Measurements from ENCODE around the gene FAM180B. TPM values are rescaled to one million over a fixed set of nuclear protein-coding genes. Genes with fewer than 3 reads are reported as not detected.

FAM180B gene
- total RNA-seq, 2 donors from 2014 or later, result 0.27 to 3.4 TPM

- Histone ChIP-seq H3K27me3 (replicated peaks; ENCODE audit: insufficient read depth) (no peaks in the 10 kb centered on the region), H3K4me1 (ENCODE audit: control insufficient read depth in 1 of 2, low read depth in 2 of 2) (peaks cover 10 to 13% of the 10 kb centered on the region in 2 donors), H3K9me3 (no peaks in the 10 kb centered on the region), H3K27ac (no peak overlapping the region), H3K36me3 (no peaks in the 10 kb centered on the region), H3K4me3 (no peak overlapping the region)
- ATAC-seq (ENCODE audit: insufficient number of reproducible peaks, low FRiP score, low read depth) (no peak), DNase-seq (ENCODE audit: low spot score) (no peak)
- TF ChIP-seq CTCF (IDR thresholded peaks at IDR 0.05), result no peak
Measured at GRCh38 chr11:47606731-47607130, 20.3 kb downstream of the FAM180B start.

- DNase-seq (ENCODE audit: low spot score), result no peak
- H3K4me1 ChIP-seq (ENCODE audit: control insufficient read depth in 1 of 2, low read depth in 2 of 2), result peaks cover 10 to 13% of the 10 kb centered on the region in 2 donors
- no peak overlapping the region for H3K27ac ChIP-seq
- ATAC-seq (ENCODE audit: insufficient number of reproducible peaks, low FRiP score, low read depth), result no peak
- no peaks in the 10 kb centered on the region for H3K27me3 ChIP-seq (replicated peaks; ENCODE audit: insufficient read depth)
- H3K36me3 ChIP-seq, result no peaks in the 10 kb centered on the region
- no peak for TF ChIP-seq CTCF (IDR thresholded peaks at IDR 0.05)
- H3K9me3 ChIP-seq, result no peaks in the 10 kb centered on the region
- no peak overlapping the region for H3K4me3 ChIP-seq
Measured at GRCh38 chr11:47607380-47607779, 20.9 kb downstream of the FAM180B start.

- TF ChIP-seq CTCF (IDR thresholded peaks at IDR 0.05), result no peak
- Histone ChIP-seq H3K9me3 (no peaks in the 10 kb centered on the region), H3K27ac (no peak overlapping the region), H3K27me3 (replicated peaks; ENCODE audit: insufficient read depth) (no peaks in the 10 kb centered on the region), H3K36me3 (no peaks in the 10 kb centered on the region), H3K4me1 (ENCODE audit: control insufficient read depth in 1 of 2, low read depth in 2 of 2) (peaks cover 10 to 13% of the 10 kb centered on the region in 2 donors), H3K4me3 (no peak overlapping the region)
- ATAC-seq (ENCODE audit: insufficient number of reproducible peaks, low FRiP score, low read depth) (no peak), DNase-seq (ENCODE audit: low spot score) (no peak)
Measured at GRCh38 chr11:47609675-47610074, 23.2 kb downstream of the FAM180B start.

- no peak for DNase-seq (ENCODE audit: low spot score)
- Histone ChIP-seq H3K27me3 (replicated peaks; ENCODE audit: insufficient read depth) (no peaks in the 10 kb centered on the region), H3K4me1 (ENCODE audit: control insufficient read depth in 1 of 2, low read depth in 2 of 2) (peaks cover 10 to 13% of the 10 kb centered on the region in 2 donors), H3K27ac (no peak overlapping the region), H3K4me3 (no peak overlapping the region), H3K36me3 (no peaks in the 10 kb centered on the region), H3K9me3 (no peaks in the 10 kb centered on the region)
- ATAC-seq (ENCODE audit: insufficient number of reproducible peaks, low FRiP score, low read depth), result no peak
- no peak for TF ChIP-seq CTCF (IDR thresholded peaks at IDR 0.05)
Measured at GRCh38 chr11:47611348-47611794, 24.9 kb downstream of the FAM180B start.

- DNase-seq (ENCODE audit: low spot score) (no peak), ATAC-seq (ENCODE audit: insufficient number of reproducible peaks, low FRiP score, low read depth) (no peak)
- no peaks in the 10 kb centered on the region for H3K4me1 ChIP-seq (ENCODE audit: control insufficient read depth in 1 of 2, low read depth in 2 of 2)
- H3K4me3 ChIP-seq, result no peak overlapping the region
- TF ChIP-seq CTCF (IDR thresholded peaks at IDR 0.05), result no peak
- no peaks in the 10 kb centered on the region for H3K27me3 ChIP-seq (replicated peaks; ENCODE audit: insufficient read depth)
- no peak overlapping the region for H3K27ac ChIP-seq
- no peaks in the 10 kb centered on the region for H3K9me3 ChIP-seq
- peaks cover 6% of the 10 kb centered on the region for H3K36me3 ChIP-seq
Measured at GRCh38 chr11:47615249-47615648, 28.8 kb downstream of the FAM180B start.
